Measurements from ENCODE around the gene PARG. TPM values are rescaled to one million over a fixed set of nuclear protein-coding genes. Genes with fewer than 3 reads are reported as not detected.

PARG gene
- total RNA-seq, 4 donors from 2014 or later = 9.7 to 30.8 (median 24.7) TPM

GRCh38 chr10:49769692-49770091 is 172.1 kb downstream of the PARG start:
- Histone ChIP-seq H3K9me3 (no peaks in the 10 kb centered on the region), H3K27me3 (peaks cover 57% of the 10 kb centered on the region), H3K4me3 (no peak overlapping the region), H3K4me1 (no peaks in the 10 kb centered on the region), H3K27ac (no peak overlapping the region), H3K36me3 (no peaks in the 10 kb centered on the region)
- 98 to 100% methylated on average over 3 to 8 of the region's 8 CpGs for WGBS, 2 donors (ENCODE audit: low coverage in 1 of 2)
- no peak for TF ChIP-seq POLR2AphosphoS5 (IDR thresholded peaks at IDR 0.05)
- no peak for TF ChIP-seq POLR2A (IDR thresholded peaks at IDR 0.05)
- TF ChIP-seq CTCF (IDR thresholded peaks at IDR 0.05) = no peak
- no peak for TF ChIP-seq EP300 (IDR thresholded peaks at IDR 0.05; ENCODE audit: low read depth)
- in situ Hi-C loops (cut with MboI; ENCODE audit: low pct_ligation_motif_present in 1 of 4, low pct_unique_long_range_greater_than_20kb in 1 of 4, low sequenced_read_pairs in 3 of 4) = no loop called here
- intact Hi-C loops (cut with DNase I; ENCODE audit: low total_unique reads) = no loop called here
- DNase-seq = no peak

GRCh38 chr10:49768731-49769130 is 173.1 kb downstream of the PARG start:
- Histone ChIP-seq H3K36me3 (no peaks in the 10 kb centered on the region), H3K27me3 (peaks cover 62% of the 10 kb centered on the region), H3K4me1 (no peaks in the 10 kb centered on the region), H3K9me3 (no peaks in the 10 kb centered on the region), H3K4me3 (no peak overlapping the region), H3K27ac (no peak overlapping the region)
- intact Hi-C loops (cut with DNase I; ENCODE audit: low total_unique reads) (no loop called here), in situ Hi-C loops (cut with MboI; ENCODE audit: low pct_ligation_motif_present in 1 of 4, low pct_unique_long_range_greater_than_20kb in 1 of 4, low sequenced_read_pairs in 3 of 4) (no loop called here)
- no peak for DNase-seq
- no peak for TF ChIP-seq EP300 (IDR thresholded peaks at IDR 0.05; ENCODE audit: low read depth)
- no peak for TF ChIP-seq POLR2A (IDR thresholded peaks at IDR 0.05)
- no peak for TF ChIP-seq CTCF (IDR thresholded peaks at IDR 0.05)
- TF ChIP-seq POLR2AphosphoS5 (IDR thresholded peaks at IDR 0.05) = no peak
- WGBS, 2 donors (ENCODE audit: low coverage in 1 of 2) = 22% methylated on average over 32 of the region's 45 CpGs; no CpG with 5 or more reads in 1 of the 2 donors

- intact Hi-C loops (cut with DNase I; ENCODE audit: low total_unique reads) (no loop called here), in situ Hi-C loops (cut with MboI; ENCODE audit: low pct_ligation_motif_present in 1 of 4, low pct_unique_long_range_greater_than_20kb in 1 of 4, low sequenced_read_pairs in 3 of 4) (no loop called here)
- TF ChIP-seq EP300 (IDR thresholded peaks at IDR 0.05; ENCODE audit: low read depth) = no peak
- Histone ChIP-seq H3K27me3 (peaks cover 66% of the 10 kb centered on the region), H3K4me1 (no peaks in the 10 kb centered on the region), H3K36me3 (no peaks in the 10 kb centered on the region), H3K9me3 (no peaks in the 10 kb centered on the region), H3K27ac (no peak overlapping the region), H3K4me3 (no peak overlapping the region)
- no peak for DNase-seq
- WGBS, 2 donors (ENCODE audit: low coverage in 1 of 2) = 39% methylated on average over 31 of the region's 38 CpGs; no CpG with 5 or more reads in 1 of the 2 donors
These were observed 173.5 kb downstream of the PARG start for GRCh38 chr10:49768329-49768728.

Small RNAs within 50 kb of the gene (small RNA-seq; reads per million reads assigned to genes)
- 0 reads per million in 4 donors for gene RNA5SP317
- gene SNORA74C-2 = 0 reads per million in 4 donors

Other genes starting within 250 kb of the PARG start
- 1 to 10 TPM in 3 of 4 donors, under 1 TPM in 1; 1.00 to 4.2 (median 2.4) TPM for gene OGDHL, start 179.7 kb downstream of the PARG start, total RNA-seq
- gene TIMM23B, start within 50 bp of the PARG start, total RNA-seq = 10 to 100 TPM; 11.9 to 41.4 (median 24.0) TPM
- gene AGAP6, start 46.4 kb upstream of the PARG start, total RNA-seq = 10 to 100 TPM; 15.0 to 40.0 (median 23.2) TPM
- 10 to 100 TPM; 53.7 to 74.8 (median 61.3) TPM for gene WASHC2A, start 125.9 kb upstream of the PARG start, total RNA-seq